Measurements from ENCODE around the gene CAPZB.

CAPZB gene

DNA sequence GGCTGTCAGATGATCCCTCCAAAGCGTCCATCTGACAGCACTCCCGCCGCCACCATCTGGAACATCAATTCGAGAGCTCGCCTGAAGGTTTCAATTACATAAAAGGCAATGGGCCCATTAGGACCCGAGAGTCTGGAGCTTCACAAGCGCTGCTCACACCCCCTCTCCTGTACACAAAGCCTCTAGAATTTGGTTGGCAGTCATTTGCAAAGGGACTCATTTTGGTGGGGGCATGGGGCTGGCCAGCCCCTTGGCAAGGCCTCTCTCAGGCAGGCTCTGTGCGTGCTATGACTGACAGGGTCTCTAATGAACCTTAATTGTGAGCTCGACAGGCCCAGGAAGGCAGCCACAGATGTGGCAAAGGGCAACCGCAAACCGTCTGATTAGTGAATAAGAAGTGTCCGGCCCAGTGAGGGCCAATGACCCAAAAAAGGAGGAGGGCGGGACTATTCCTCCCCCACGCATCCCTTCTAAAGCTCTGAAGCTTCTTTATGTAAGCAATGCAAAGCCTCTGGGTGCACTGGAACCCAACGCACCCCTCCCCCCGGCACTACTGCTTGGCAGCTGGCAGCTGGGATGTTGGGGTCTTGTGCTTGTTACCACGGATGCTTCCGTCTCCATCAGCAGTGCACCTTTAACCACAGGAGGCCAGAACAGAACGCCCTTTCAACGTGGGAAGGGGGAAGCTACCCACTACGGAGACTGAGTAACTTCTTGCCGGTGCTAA is 79.4 kb downstream of the CAPZB start:
- TF ChIP-seq, protein P1, sequence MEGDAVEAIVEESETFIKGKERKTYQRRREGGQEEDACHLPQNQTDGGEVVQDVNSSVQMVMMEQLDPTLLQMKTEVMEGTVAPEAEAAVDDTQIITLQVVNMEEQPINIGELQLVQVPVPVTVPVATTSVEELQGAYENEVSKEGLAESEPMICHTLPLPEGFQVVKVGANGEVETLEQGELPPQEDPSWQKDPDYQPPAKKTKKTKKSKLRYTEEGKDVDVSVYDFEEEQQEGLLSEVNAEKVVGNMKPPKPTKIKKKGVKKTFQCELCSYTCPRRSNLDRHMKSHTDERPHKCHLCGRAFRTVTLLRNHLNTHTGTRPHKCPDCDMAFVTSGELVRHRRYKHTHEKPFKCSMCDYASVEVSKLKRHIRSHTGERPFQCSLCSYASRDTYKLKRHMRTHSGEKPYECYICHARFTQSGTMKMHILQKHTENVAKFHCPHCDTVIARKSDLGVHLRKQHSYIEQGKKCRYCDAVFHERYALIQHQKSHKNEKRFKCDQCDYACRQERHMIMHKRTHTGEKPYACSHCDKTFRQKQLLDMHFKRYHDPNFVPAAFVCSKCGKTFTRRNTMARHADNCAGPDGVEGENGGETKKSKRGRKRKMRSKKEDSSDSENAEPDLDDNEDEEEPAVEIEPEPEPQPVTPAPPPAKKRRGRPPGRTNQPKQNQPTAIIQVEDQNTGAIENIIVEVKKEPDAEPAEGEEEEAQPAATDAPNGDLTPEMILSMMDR (conservative IDR thresholded peaks at IDR 0.05) = no peak
- no peak for TF ChIP-seq ZFX (IDR thresholded peaks at IDR 0.05)

DNA sequence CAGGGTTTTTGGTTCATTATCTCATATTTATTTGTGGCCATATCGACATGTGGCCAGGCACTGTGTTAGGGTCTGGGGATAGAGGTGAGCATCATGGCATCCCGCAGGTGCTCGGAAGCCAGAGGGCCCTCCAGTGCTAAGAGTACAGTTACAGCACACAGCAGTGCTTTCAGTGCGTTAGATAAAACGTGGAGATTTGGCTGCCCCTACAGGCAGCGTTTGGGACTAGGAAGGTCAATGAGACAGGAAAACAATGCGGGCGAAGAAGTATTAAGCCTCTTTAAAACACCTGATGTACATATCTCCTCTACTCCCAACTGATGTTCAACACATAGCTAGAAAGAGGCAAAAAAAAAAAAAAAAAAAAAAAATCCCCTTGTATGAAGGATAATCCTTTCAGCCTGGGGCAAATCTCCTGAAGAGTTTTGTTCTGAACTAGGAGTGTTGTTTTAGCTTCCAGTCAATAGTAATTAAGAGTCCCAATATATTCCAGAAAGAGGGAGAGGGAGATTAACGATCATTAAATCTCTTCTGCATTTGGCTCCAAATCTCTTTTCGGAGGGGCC is 80.1 kb downstream of the CAPZB start:
- H3K27ac ChIP-seq = no peak overlapping the region
- TF ChIP-seq ZFX (IDR thresholded peaks at IDR 0.05) = no peak
- TF ChIP-seq, protein P1 (conservative IDR thresholded peaks at IDR 0.05) = no peak

More for the DNA sequence above, 79.4 kb downstream of the CAPZB start:
- H3K27ac ChIP-seq = no peak overlapping the region

DNA sequence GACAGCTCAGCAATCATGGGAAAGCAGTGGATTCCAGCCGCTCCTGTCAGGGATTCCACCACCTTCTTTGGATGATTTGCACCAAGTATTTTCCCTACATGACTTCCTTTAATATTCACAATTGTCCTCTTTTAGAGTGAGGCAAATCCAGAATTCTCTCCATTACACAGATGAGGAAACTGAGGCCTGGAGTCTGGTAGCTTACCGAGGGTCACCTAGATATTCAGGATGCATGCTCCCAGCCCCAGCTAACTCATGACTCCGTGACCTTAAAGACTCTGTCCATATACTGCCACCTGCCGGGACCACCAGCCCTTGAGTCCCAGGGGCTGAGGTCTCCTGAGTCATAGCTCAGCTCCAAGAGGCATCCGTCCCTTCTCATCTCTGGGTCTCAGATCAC is 80.6 kb downstream of the CAPZB start:
- no peak overlapping the region for H3K27ac ChIP-seq
- TF ChIP-seq, protein P1 (conservative IDR thresholded peaks at IDR 0.05) = no peak
- no peak for TF ChIP-seq ZFX (IDR thresholded peaks at IDR 0.05)

DNA sequence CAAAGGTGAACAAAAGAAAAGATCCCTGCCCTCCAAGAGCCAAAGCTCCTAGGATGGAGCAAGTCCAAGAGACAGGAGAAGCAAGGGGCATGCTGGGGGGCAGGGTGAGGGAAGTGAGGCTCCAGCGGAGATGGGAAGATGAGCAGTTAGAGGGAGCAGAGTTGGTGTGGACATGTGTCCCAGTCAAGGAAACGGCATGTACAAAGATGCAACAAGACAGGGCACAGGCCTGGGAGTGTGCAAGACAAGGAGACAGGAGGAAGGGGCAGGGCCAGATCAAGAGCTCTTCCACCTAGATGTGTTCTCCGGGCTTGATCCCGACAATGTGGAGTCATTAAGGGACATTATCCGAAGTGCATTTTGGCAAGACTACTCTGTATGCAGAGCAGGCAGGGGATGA is 82.1 kb downstream of the CAPZB start:
- TF ChIP-seq, protein P1 (conservative IDR thresholded peaks at IDR 0.05) = no peak
- no peak for TF ChIP-seq ZFX (IDR thresholded peaks at IDR 0.05)
- no peak overlapping the region for H3K27ac ChIP-seq

DNA sequence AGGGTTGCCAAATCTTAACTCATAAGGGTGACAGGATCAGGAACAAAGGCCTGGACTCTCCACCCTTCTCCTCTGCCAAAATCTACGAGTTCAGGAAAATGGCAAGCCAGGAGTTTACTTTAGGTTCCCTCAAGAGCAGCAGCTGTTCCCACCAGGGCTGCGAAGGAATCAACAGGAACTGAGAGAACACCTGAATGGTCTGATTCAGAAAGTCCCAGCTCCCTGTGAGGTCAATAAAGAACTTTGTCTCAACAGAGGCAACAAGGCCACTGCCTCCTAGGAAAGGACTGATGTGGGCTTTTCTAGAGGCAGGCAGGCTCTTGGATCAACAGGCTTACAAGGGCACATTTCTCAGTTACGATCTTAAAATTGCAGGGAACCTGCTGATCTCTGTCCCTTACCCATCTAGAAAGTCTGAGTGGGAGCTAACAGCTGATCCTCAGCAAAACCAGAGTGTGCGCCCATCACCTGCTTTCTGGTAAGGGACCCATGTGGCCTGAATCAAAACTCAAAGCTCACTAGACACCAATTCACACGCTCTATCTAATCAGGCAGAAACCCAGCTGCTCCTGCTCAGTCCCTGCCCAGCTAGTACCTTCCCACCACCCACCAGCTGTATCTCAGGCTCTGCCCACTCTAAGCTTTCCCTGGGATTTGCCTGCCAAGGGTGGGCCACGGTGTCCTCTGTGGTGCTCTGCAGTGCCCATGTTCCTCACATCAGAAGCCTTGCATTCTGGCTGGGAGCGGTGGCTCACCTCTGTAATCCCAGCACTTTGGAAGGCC is 83.1 kb downstream of the CAPZB start:
- peak overlapping the region; percentile 15; the same call in 1 of the 2 replicates for H3K27ac ChIP-seq

DNA sequence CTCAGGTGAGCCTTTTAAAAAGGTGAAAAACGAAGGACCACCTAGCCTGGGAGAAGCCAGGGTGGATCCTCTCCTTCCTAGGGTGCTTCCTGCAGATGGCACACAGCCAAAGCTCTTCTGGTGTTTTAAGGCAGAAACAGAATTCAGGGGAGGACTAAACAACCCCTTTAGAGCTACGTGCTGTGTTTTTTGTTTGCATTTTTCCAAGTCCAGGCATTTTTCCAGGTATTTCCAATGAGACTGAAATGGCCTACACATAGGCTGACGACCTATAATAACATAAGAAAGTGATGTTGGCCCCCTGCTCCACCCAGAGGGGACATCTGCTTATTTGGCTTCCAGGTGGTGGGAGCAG is 83.8 kb downstream of the CAPZB start:
- H3K27ac ChIP-seq = no peak overlapping the region; the same call in 1 of the 2 replicates
- no peak for TF ChIP-seq ZFX (IDR thresholded peaks at IDR 0.05)
- TF ChIP-seq, protein P1 (conservative IDR thresholded peaks at IDR 0.05) = no peak

More for the DNA sequence above, 83.1 kb downstream of the CAPZB start:
- no peak for TF ChIP-seq ZFX (IDR thresholded peaks at IDR 0.05)
- TF ChIP-seq, protein P1 (conservative IDR thresholded peaks at IDR 0.05) = no peak
